Measurements from ENCODE around the gene TLNRD1. TPM values are rescaled to one million over a fixed set of nuclear protein-coding genes. Genes with fewer than 3 reads are reported as not detected.
A peak's percentile ranks its signal among the peaks of the same experiment; 100 is the strongest.

Gene TLNRD1
- total RNA-seq, 1 experiment from 2014 or later, result 14.9 TPM

DNA sequence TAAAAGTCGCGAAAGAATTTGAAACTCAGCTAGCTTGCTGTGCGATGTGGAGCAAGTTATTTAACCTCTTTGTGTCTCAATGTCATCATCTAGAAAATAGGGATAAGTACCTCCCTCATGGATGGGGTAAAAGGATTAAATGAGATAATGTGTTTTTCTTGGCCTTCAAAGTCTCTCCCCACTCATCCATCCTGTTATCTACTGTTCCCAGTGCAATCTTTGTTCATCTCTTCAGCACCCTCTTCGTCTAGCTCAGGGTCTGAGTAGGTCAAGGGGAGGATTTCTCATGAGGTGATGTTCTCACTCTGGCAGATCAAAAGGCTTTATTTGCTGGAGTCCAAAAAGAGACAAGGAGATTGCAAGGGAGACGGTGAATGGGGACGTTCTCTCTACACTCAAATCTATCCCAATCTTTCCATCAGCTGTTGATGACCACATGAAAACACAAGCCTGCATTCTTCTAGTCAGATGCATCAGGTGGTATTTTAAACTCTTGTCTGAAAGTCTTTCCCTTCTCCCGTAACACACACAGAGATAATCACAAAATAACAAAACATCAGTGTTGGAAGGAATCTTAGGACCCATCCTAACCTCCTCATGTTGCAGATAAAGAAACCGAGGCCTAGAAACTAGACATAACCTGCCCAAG, 12.5 kb upstream of the TLNRD1 start:
- Histone ChIP-seq H3K27ac (no peak overlapping the region), H3K4me2 (peak overlapping the region; percentile 89), H3K9me3 (ENCODE audit: insufficient read depth, low read depth) (no peaks in the 10 kb centered on the region), H3K9me2 (ENCODE audit: insufficient read depth) (no peaks in the 10 kb centered on the region; the same call in 1 of the 2 replicates), H3K4me1 (replicated peaks; ENCODE audit: insufficient read depth) (peaks cover 24% of the 10 kb centered on the region), H2AFZ (no peak overlapping the region), H3K27me3 (ENCODE audit: insufficient read depth, low read depth) (no peaks in the 10 kb centered on the region), H3K36me3 (ENCODE audit: low read depth) (no peaks in the 10 kb centered on the region), H4K20me1 (ENCODE audit: insufficient read depth) (peaks cover 5% of the 10 kb centered on the region; the same call in 1 of the 2 replicates), H3K4me3 (peak overlapping the region; percentile 87), H3F3A (ENCODE audit: insufficient read depth, low read depth) (peaks cover 11% of the 10 kb centered on the region; the same call in 1 of the 2 replicates), H3K79me2 (ENCODE audit: low read depth) (peaks cover 59% of the 10 kb centered on the region)
- ChIA-PET POLR2A (ENCODE audit: unreplicated experiment) (interaction anchor here (0.5 to 0.6 kb wide), 3 partner anchors 13 to 411 kb away, joined by 4 to 20 read pairs (median 5); no protein-coding TSS in a partner anchor), CTCF (no interaction called here)
- TSS peak; percentile 59 for BruUV-seq (replicated peaks)
- no peak for TF ChIP-seq EZH2 (IDR thresholded peaks at IDR 0.05; ENCODE audit: low read depth)
- TF ChIP-seq CTCF (conservative IDR thresholded peaks at IDR 0.05), result no peak
- intact Hi-C loops (cut with micrococcal nuclease; ENCODE audit: unreplicated experiment), result no loop called here
- no peak for DNase-seq

- Histone ChIP-seq H3K9me2 (ENCODE audit: insufficient read depth) (no peaks in the 10 kb centered on the region; the same call in 1 of the 2 replicates), H3K4me2 (peak overlapping the region; percentile 89), H3K9me3 (ENCODE audit: insufficient read depth, low read depth) (no peaks in the 10 kb centered on the region), H3K36me3 (ENCODE audit: low read depth) (no peaks in the 10 kb centered on the region), H3K27me3 (ENCODE audit: insufficient read depth, low read depth) (no peaks in the 10 kb centered on the region), H4K20me1 (ENCODE audit: insufficient read depth) (peaks cover 5% of the 10 kb centered on the region; the same call in 1 of the 2 replicates), H3K4me1 (replicated peaks; ENCODE audit: insufficient read depth) (peaks cover 24% of the 10 kb centered on the region), H3K79me2 (ENCODE audit: low read depth) (peaks cover 53% of the 10 kb centered on the region), H3K4me3 (peak overlapping the region; percentile 87), H3K27ac (no peak overlapping the region), H3F3A (ENCODE audit: insufficient read depth, low read depth) (peaks cover 11% of the 10 kb centered on the region; the same call in 1 of the 2 replicates), H2AFZ (peak overlapping the region; percentile 88)
- no TSS peak for BruUV-seq (replicated peaks)
- no peak for TF ChIP-seq EZH2 (IDR thresholded peaks at IDR 0.05; ENCODE audit: low read depth)
- no peak for TF ChIP-seq CTCF (conservative IDR thresholded peaks at IDR 0.05)
- intact Hi-C loops (cut with micrococcal nuclease; ENCODE audit: unreplicated experiment), result loop anchor here (1.0 kb wide), 1 partner anchor 11 kb away; the partner anchor contains the start of gene TLNRD1
- ChIA-PET POLR2A (ENCODE audit: unreplicated experiment) (no interaction called here), CTCF (no interaction called here)
- no peak for DNase-seq
Measured at GRCh38 chr15:80989081-80989517, 11.6 kb upstream of the TLNRD1 start.

DNA sequence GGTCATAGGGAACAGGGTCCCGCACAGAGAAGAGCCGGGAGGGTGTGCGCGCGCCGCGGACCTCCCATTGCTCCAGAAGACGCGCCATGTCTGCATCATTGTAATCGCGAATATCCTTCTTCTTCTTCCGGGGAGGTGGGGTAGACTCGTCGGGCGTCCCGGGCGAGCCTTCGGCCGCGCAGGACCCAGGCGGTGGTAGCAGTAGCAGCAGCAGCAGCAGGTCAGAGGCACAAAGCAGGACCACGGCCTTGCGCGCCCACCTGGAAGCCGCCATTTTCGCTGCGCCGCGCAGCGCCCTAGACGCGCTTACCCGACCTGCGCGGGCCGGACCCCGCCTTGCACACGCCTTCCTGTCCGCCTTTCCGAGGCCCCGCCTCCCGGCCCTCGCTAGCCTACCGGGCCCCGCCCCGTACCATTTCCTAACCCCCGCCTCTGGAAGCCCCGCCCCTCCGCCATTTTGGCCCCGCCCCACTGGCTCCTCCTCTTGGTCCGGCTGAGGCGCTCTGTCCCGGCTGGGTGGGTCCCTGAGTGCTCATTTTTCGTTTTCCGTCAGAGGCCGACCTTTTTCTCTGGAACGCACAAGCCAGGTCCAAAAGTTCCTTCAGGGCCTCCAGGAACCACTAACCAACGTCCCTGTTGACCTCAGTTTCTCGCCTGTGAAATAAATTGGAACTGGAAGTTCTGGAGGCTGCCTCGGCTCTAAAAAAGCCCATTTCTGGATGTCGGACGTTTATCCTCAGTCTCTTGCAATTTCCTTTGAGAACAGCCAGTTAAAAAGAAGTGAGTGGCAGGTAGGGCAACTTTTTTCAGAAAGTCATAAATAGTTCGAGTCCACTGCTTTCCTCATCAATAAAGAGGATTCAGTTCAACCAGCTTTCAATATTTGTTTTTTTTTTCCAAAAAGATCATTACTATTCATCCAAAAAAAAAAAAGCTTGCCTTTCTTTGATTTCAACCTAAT, 10.9 kb upstream of the TLNRD1 start, which contains the start of gene MESD:
MESD (minus strand) TSS at position 302 of the 961 bp plus-strand sequence; CDS start at position 274, 28 bp downstream.
- BruUV-seq (replicated peaks), result TSS peak; percentile 93
- H2AFZ ChIP-seq, result peak within 1 kb of the TSS; percentile 90
- TF ChIP-seq EZH2 (IDR thresholded peaks at IDR 0.05; ENCODE audit: low read depth) (no peak), CTCF (conservative IDR thresholded peaks at IDR 0.05) (no peak)
- peak within 1 kb of the TSS; percentile 87 for H3K4me3 ChIP-seq
- CTCF ChIA-PET, result interaction anchor here (0.6 kb wide), 2 partner anchors 884 to 1026 kb away, joined by 3 read pairs; no protein-coding TSS in a partner anchor
- no peaks in the 10 kb centered on the region for H3K36me3 ChIP-seq (ENCODE audit: low read depth)
- peak within 1 kb of the TSS; percentile 89 for H3K4me2 ChIP-seq
- H3K79me2 ChIP-seq (ENCODE audit: low read depth), result peaks cover 48% of the 10 kb centered on the region
- H3F3A ChIP-seq (ENCODE audit: insufficient read depth, low read depth), result peaks cover 11% of the 10 kb centered on the region; the same call in 1 of the 2 replicates
- no peaks in the 10 kb centered on the region for H3K27me3 ChIP-seq (ENCODE audit: insufficient read depth, low read depth)
- no peaks in the 10 kb centered on the region for H3K9me3 ChIP-seq (ENCODE audit: insufficient read depth, low read depth)
- peak; percentile 74 to 92 for DNase-seq
- no peaks in the 10 kb centered on the region; the same call in 1 of the 2 replicates for H3K9me2 ChIP-seq (ENCODE audit: insufficient read depth)
- POLR2A ChIA-PET (ENCODE audit: unreplicated experiment), result interaction anchor here (0.6 kb wide), 1 partner anchor 411 kb away, joined by 6 read pairs; no protein-coding TSS in a partner anchor
- peak within 1 kb of the TSS; percentile 58 for H3K27ac ChIP-seq
- intact Hi-C loops (cut with micrococcal nuclease; ENCODE audit: unreplicated experiment), result loop anchor here (1.0 kb wide), 1 partner anchor 11 kb away; the partner anchor contains the start of gene TLNRD1
- H3K4me1 ChIP-seq (replicated peaks; ENCODE audit: insufficient read depth), result peaks cover 24% of the 10 kb centered on the region
- H4K20me1 ChIP-seq (ENCODE audit: insufficient read depth), result peaks cover 5% of the 10 kb centered on the region; the same call in 1 of the 2 replicates

Data from PC-9 (cell line).